Naive B cell (primary cell): ENCODE measurements around the gene TSGA10. TPM values are rescaled to one million over a fixed set of nuclear protein-coding genes. Genes with fewer than 3 reads are reported as not detected.
"Not testable (repeated sequence)": the region's sequence is repeated elsewhere in the genome, so short reads cannot be mapped to it uniquely, and the experiment has no call there.

Experiments
- ATAC-seq, 2 donors: fragments of 150-1000 bp; cut with Tn5 transposase; 2 replicates each; pipeline ENCODE4 v1.10.0; 2021; ENCODE audit warnings: low read depth in 2 of 2, mild to moderate bottlenecking in 2 of 2, moderate library complexity in 2 of 2
- DNase-seq: peaks from one replicate; pipeline ENCODE4 v3.0.0; 2022
- H3K27ac Mint-ChIP-seq, 6 donors: one replicate each; pipeline ENCODE4 v1.8.0; 2020 to 2022; ENCODE audit warnings: mild to moderate bottlenecking in 6 of 6, mixed read lengths in 6 of 6, moderate library complexity in 5 of 6, inconsistent platforms in 2 of 6
- H3K27me3 Mint-ChIP-seq, 3 donors: one replicate each; pipeline ENCODE4 v1.8.0; 2021 to 2022; ENCODE audit warnings: mixed read lengths in 3 of 3, mild to moderate bottlenecking in 1 of 3
- H3K36me3 Mint-ChIP-seq, 2 donors: one replicate each; pipeline ENCODE4 v1.8.0; 2020 to 2022; ENCODE audit warnings: mixed read lengths in 2 of 2, inconsistent platforms in 1 of 2, mild to moderate bottlenecking in 1 of 2
- H3K4me1 Mint-ChIP-seq, 3 donors: one replicate each; pipeline ENCODE4 v1.8.0; 2020 to 2022; ENCODE audit warnings: mixed read lengths in 3 of 3, inconsistent platforms in 1 of 3, mild to moderate bottlenecking in 1 of 3, moderate library complexity in 1 of 3
- H3K4me3 Mint-ChIP-seq, 8 donors: one replicate each; pipeline ENCODE4 v1.8.0; 2020 to 2022; ENCODE audit warnings: mild to moderate bottlenecking in 8 of 8, mixed read lengths in 8 of 8, moderate library complexity in 8 of 8, inconsistent platforms in 2 of 8
- H3K9me3 Mint-ChIP-seq, 7 donors: one replicate each; pipeline ENCODE4 v1.8.0; 2020 to 2022; ENCODE audit warnings: mixed read lengths in 7 of 7, mild to moderate bottlenecking in 5 of 7, inconsistent platforms in 2 of 7, moderate library complexity in 1 of 7
- polyA plus RNA-seq, 6 donors: library from polyadenylated mRNA; unstranded; fragments of 300-500 nt; fragmentation: Illumina TruSeq; gene quantifications; one replicate each; pipeline ENCODE4 v1.2.3, GENCODE V29; 2021; ENCODE audit warnings: low read depth in 6 of 6

The TSGA10 gene
- 10 to 100 TPM; 17.2 to 42.2 (median 21.9) TPM for polyA plus RNA-seq

- no peaks in the 10 kb centered on the region for H3K27me3 Mint-ChIP-seq
- ATAC-seq (peak; percentile 81 to 83), DNase-seq (peak; percentile 96)
- peaks cover 5 to 27% of the 10 kb centered on the region in 2 donors for H3K36me3 Mint-ChIP-seq
- peaks cover 45 to 53% (median 50%) of the 10 kb centered on the region in 3 donors for H3K4me1 Mint-ChIP-seq
- H3K27ac Mint-ChIP-seq = peak within 1 kb of the TSS in 2 of 6 donors; percentile 93 to 96
- H3K9me3 Mint-ChIP-seq = no peaks in the 10 kb centered on the region
- H3K4me3 Mint-ChIP-seq = peak within 1 kb of the TSS in 5 of 8 donors; percentile 92 to 100 (median 95)
Measured at GRCh38 chr2:99154643-99155536, at the start of gene TSGA10, which contains the start of gene LIPT1. Gene TSGA10, minus strand, starts transcription at chr2:99154942. Its CDS starts 45,503 bp downstream, at chr2:99109439. Gene LIPT1, plus strand, starts transcription at chr2:99154967. Its CDS starts 6,991 bp downstream, at chr2:99161958.

GRCh38 chr2:99201959-99202678 lies 47.4 kb upstream of the TSGA10 start:
- Mint-ChIP-seq H3K4me1 (no peaks in the 10 kb centered on the region), H3K9me3 (peaks cover 0 to 15% (median 8%) of the 10 kb centered on the region in 7 donors), H3K4me3 (no peak overlapping the region), H3K27me3 (no peaks in the 10 kb centered on the region), H3K27ac (peak overlapping the region in 5 of 6 donors; percentile 1 to 78 (median 27)), H3K36me3 (peaks cover 0 to 7% of the 10 kb centered on the region in 2 donors)
- DNase-seq (no peak), ATAC-seq (no peak)

GRCh38 chr2:99200076-99200800 lies 45.5 kb upstream of the TSGA10 start:
- no peaks in the 10 kb centered on the region for H3K9me3 Mint-ChIP-seq
- peaks cover 0 to 6% of the 10 kb centered on the region in 2 donors for H3K36me3 Mint-ChIP-seq
- no peak for ATAC-seq
- H3K4me3 Mint-ChIP-seq = peak overlapping the region in 1 of 8 donors; percentile 15
- H3K4me1 Mint-ChIP-seq = no peaks in the 10 kb centered on the region
- H3K27ac Mint-ChIP-seq = peak overlapping the region in 2 of 6 donors; percentile 49 to 80
- no peak for DNase-seq
- no peaks in the 10 kb centered on the region for H3K27me3 Mint-ChIP-seq

GRCh38 chr2:99198103-99198841 lies 43.5 kb upstream of the TSGA10 start:
- Mint-ChIP-seq H3K9me3 (no peaks in the 10 kb centered on the region), H3K27ac (peak overlapping the region in 1 of 6 donors; percentile 20), H3K27me3 (no peaks in the 10 kb centered on the region), H3K36me3 (peaks cover 5 to 9% of the 10 kb centered on the region in 2 donors), H3K4me3 (no peak overlapping the region), H3K4me1 (no peaks in the 10 kb centered on the region)
- ATAC-seq = no peak
- no peak for DNase-seq

GRCh38 chr2:99192364-99192763 lies 37.6 kb upstream of the TSGA10 start:
- Mint-ChIP-seq H3K36me3 (peaks cover 24 to 34% of the 10 kb centered on the region in 2 donors), H3K4me1 (peaks cover 0 to 16% (median 11%) of the 10 kb centered on the region in 3 donors)
- H3K4me3 Mint-ChIP-seq, DNase-seq, H3K27ac Mint-ChIP-seq, H3K27me3 Mint-ChIP-seq, ATAC-seq, H3K9me3 Mint-ChIP-seq: not testable (repeated sequence)

- Mint-ChIP-seq H3K27ac (no peak overlapping the region), H3K27me3 (no peaks in the 10 kb centered on the region), H3K4me1 (peaks cover 2 to 16% (median 11%) of the 10 kb centered on the region in 3 donors), H3K9me3 (peaks cover 0 to 3% (median 0%) of the 10 kb centered on the region in 7 donors), H3K36me3 (peaks cover 24 to 28% of the 10 kb centered on the region in 2 donors), H3K4me3 (no peak overlapping the region)
- ATAC-seq = no peak
- DNase-seq = no peak
Measured at GRCh38 chr2:99190548-99190947, 35.8 kb upstream of the TSGA10 start.

- Mint-ChIP-seq H3K4me3 (no peak overlapping the region), H3K9me3 (peaks cover 0 to 3% (median 0%) of the 10 kb centered on the region in 7 donors), H3K27ac (no peak overlapping the region), H3K36me3 (peaks cover 19 to 25% of the 10 kb centered on the region in 2 donors), H3K4me1 (peaks cover 15 to 28% (median 16%) of the 10 kb centered on the region in 3 donors), H3K27me3 (no peaks in the 10 kb centered on the region)
- no peak for ATAC-seq
- no peak for DNase-seq
Measured at GRCh38 chr2:99188357-99188756, 33.6 kb upstream of the TSGA10 start.

- H3K9me3 Mint-ChIP-seq = no peaks in the 10 kb centered on the region
- DNase-seq (no peak), ATAC-seq (no peak)
- H3K27ac Mint-ChIP-seq = no peak overlapping the region
- H3K4me1 Mint-ChIP-seq = peaks cover 18 to 35% (median 27%) of the 10 kb centered on the region in 3 donors
- no peaks in the 10 kb centered on the region for H3K27me3 Mint-ChIP-seq
- peaks cover 12 to 17% of the 10 kb centered on the region in 2 donors for H3K36me3 Mint-ChIP-seq
- H3K4me3 Mint-ChIP-seq = no peak overlapping the region
Measured at GRCh38 chr2:99187011-99187410, 32.3 kb upstream of the TSGA10 start.

- peaks cover 19 to 46% (median 33%) of the 10 kb centered on the region in 3 donors for H3K4me1 Mint-ChIP-seq
- no peaks in the 10 kb centered on the region for H3K9me3 Mint-ChIP-seq
- DNase-seq = no peak
- no peak overlapping the region for H3K27ac Mint-ChIP-seq
- peaks cover 6 to 8% of the 10 kb centered on the region in 2 donors for H3K36me3 Mint-ChIP-seq
- no peak for ATAC-seq
- H3K4me3 Mint-ChIP-seq = no peak overlapping the region
- H3K27me3 Mint-ChIP-seq = no peaks in the 10 kb centered on the region
Measured at GRCh38 chr2:99184811-99185210, 30.1 kb upstream of the TSGA10 start.

GRCh38 chr2:99183025-99183424 lies 28.3 kb upstream of the TSGA10 start:
- DNase-seq = no peak
- no peak for ATAC-seq
- Mint-ChIP-seq H3K4me1 (peaks cover 31 to 60% (median 44%) of the 10 kb centered on the region in 3 donors), H3K4me3 (peak overlapping the region in 5 of 8 donors; percentile 8 to 68 (median 17)), H3K27ac (peak overlapping the region in 1 of 6 donors; percentile 24), H3K36me3 (peaks cover 2 to 6% of the 10 kb centered on the region in 2 donors), H3K9me3 (no peaks in the 10 kb centered on the region), H3K27me3 (no peaks in the 10 kb centered on the region)

- DNase-seq = no peak
- H3K27ac Mint-ChIP-seq = peak overlapping the region in 4 of 6 donors; percentile 97 to 100 (median 99)
- H3K27me3 Mint-ChIP-seq = no peaks in the 10 kb centered on the region
- ATAC-seq = no peak
- peak overlapping the region; percentile 96 to 100 (median 100) for H3K4me3 Mint-ChIP-seq
- H3K36me3 Mint-ChIP-seq = peaks cover 0 to 6% of the 10 kb centered on the region in 2 donors
- H3K4me1 Mint-ChIP-seq = peaks cover 39 to 72% (median 55%) of the 10 kb centered on the region in 3 donors
- no peaks in the 10 kb centered on the region for H3K9me3 Mint-ChIP-seq
Measured at GRCh38 chr2:99181624-99182000, 26.9 kb upstream of the TSGA10 start.
